ENCODE measurements around the gene ZNF609. TPM values are rescaled to one million over a fixed set of nuclear protein-coding genes. Genes with fewer than 3 reads are reported as not detected.

ZNF609 gene
- polyA plus RNA-seq, 2 of the 4 experiments (the other 2 are of a cell fraction): 19.6 to 39.9 TPM

- TF ChIP-seq, protein P1, sequence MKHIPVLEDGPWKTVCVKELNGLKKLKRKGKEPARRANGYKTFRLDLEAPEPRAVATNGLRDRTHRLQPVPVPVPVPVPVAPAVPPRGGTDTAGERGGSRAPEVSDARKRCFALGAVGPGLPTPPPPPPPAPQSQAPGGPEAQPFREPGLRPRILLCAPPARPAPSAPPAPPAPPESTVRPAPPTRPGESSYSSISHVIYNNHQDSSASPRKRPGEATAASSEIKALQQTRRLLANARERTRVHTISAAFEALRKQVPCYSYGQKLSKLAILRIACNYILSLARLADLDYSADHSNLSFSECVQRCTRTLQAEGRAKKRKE (CRISPR knock-in tag; IDR thresholded peaks at IDR 0.05; ENCODE audit: low read depth): no peak
- TF ChIP-seq MAZ (IDR thresholded peaks at IDR 0.05; ENCODE audit: borderline replicate concordance, low read depth, low read length): no peak
- no peak for TF ChIP-seq FOXS1 (CRISPR knock-in tag; IDR thresholded peaks at IDR 0.05)
- no peak for TF ChIP-seq NPAS2 (CRISPR knock-in tag; IDR thresholded peaks at IDR 0.05; ENCODE audit: borderline replicate concordance)
- no peak for TF ChIP-seq JUNB (IDR thresholded peaks at IDR 0.05)
- no peak for TF ChIP-seq NR3C1 (IDR thresholded peaks at IDR 0.05)
- no peak for TF ChIP-seq PHF8 (IDR thresholded peaks at IDR 0.05; ENCODE audit: borderline replicate concordance, low read depth)
- no peak for TF ChIP-seq HDAC2 (IDR thresholded peaks at IDR 0.05)
- no peak for TF ChIP-seq CEBPB (IDR thresholded peaks at IDR 0.05)
- no peak for TF ChIP-seq MYC (IDR thresholded peaks at IDR 0.05; ENCODE audit: borderline replicate concordance, low read length)
- no peak for TF ChIP-seq POLR2AphosphoS2 (conservative IDR thresholded peaks at IDR 0.05; ENCODE audit: low read length)
- TF ChIP-seq SREBF2 (IDR thresholded peaks at IDR 0.05): no peak
- TF ChIP-seq MAFK (IDR thresholded peaks at IDR 0.05; ENCODE audit: partially characterized antibody): no peak
- no peak for TF ChIP-seq KDM1A (IDR thresholded peaks at IDR 0.05; ENCODE audit: low read depth)
- TF ChIP-seq CHD4 (IDR thresholded peaks at IDR 0.05; ENCODE audit: borderline replicate concordance): no peak
- no peak for TF ChIP-seq ZSCAN20 (CRISPR knock-in tag; IDR thresholded peaks at IDR 0.05)
- ATAC-seq: no peak
- Histone ChIP-seq H3K9me3 (no peaks in the 10 kb centered on the region), H3K4me1 (peaks cover 23% of the 10 kb centered on the region), H3K27ac (no peak overlapping the region), H3K4me3 (no peak overlapping the region), H3K4me2 (no peak overlapping the region)
- WGBS (ENCODE audit: missing lambda C conversion rate): 93% methylated on average over 6 of the region's 6 CpGs
- FAIRE-seq: no peak
- ChIA-PET POLR2A (no interaction called here), CTCF (interaction anchor here (1.2 to 2.3 kb wide), 2 partner anchors 12 to 234 kb away, joined by 4 to 8 read pairs; partner anchors contain the start of gene ZNF609)
- DNase-seq (ENCODE audit: low read depth in 1 of 2, low spot score in 1 of 2): no peak
Observed at GRCh38 chr15:64447536-64448315, 12.7 kb upstream of the ZNF609 start.

GRCh38 chr15:64452988-64453688, 7.2 kb upstream of the ZNF609 start:
- POLR2A ChIA-PET: no interaction called here
- H3K27ac ChIP-seq: no peak overlapping the region; a peak in 1 of 6 replicates
- 81% methylated on average over 6 of the region's 6 CpGs for WGBS (ENCODE audit: missing lambda C conversion rate)

DNA sequence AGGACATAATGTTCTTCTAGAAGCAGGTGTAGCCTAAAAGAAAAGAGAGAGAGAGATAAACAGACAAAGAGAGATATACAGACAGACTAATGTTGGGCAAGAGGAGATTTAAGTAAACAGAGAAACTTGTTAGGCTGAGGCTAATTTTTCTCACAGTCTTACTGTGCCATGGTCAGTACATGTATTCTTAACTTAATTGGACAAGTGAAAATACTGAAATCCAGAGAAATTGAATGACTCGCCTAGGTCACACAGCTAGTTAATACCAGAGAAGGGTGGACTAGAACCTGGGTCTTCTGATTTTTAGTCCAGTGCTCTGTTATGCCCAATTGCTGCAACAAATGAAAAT, 6.7 kb upstream of the ZNF609 start:
- H3K4me2 ChIP-seq: no peak overlapping the region
- POLR2A ChIA-PET: no interaction called here
- FAIRE-seq (no peak), ATAC-seq (no peak; a peak in 1 of 6 replicates), DNase-seq (ENCODE audit: low read depth in 1 of 2, low spot score in 1 of 2) (no peak)
- TF ChIP-seq CHD2 (IDR thresholded peaks at IDR 0.05; ENCODE audit: low read length, partially characterized antibody) (no peak), FOSB (CRISPR knock-in tag; IDR thresholded peaks at IDR 0.05) (no peak), ESRRA (IDR thresholded peaks at IDR 0.05; ENCODE audit: borderline replicate concordance, low read length) (no peak), EHF (CRISPR knock-in tag; IDR thresholded peaks at IDR 0.05) (no peak), CBX2 (IDR thresholded peaks at IDR 0.05; ENCODE audit: borderline replicate concordance, low read depth) (no peak), RCOR1 (IDR thresholded peaks at IDR 0.05; ENCODE audit: low read depth, low read length) (no peak), CEBPB (IDR thresholded peaks at IDR 0.05) (no peak), HES2 (IDR thresholded peaks at IDR 0.05) (no peak), RFX5 (IDR thresholded peaks at IDR 0.05) (no peak), CBX8 (IDR thresholded peaks at IDR 0.05) (no peak), MAFK (IDR thresholded peaks at IDR 0.05; ENCODE audit: partially characterized antibody) (no peak), KDM5A (IDR thresholded peaks at IDR 0.05) (no peak), KDM1A (IDR thresholded peaks at IDR 0.05; ENCODE audit: low read depth) (no peak), POLR2A (IDR thresholded peaks at IDR 0.05; ENCODE audit: low read length) (no peak)
- TF ChIP-seq, protein P2, sequence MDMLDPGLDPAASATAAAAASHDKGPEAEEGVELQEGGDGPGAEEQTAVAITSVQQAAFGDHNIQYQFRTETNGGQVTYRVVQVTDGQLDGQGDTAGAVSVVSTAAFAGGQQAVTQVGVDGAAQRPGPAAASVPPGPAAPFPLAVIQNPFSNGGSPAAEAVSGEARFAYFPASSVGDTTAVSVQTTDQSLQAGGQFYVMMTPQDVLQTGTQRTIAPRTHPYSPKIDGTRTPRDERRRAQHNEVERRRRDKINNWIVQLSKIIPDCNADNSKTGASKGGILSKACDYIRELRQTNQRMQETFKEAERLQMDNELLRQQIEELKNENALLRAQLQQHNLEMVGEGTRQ (IDR thresholded peaks at IDR 0.05): no peak
- TF ChIP-seq, protein P1 (CRISPR knock-in tag; IDR thresholded peaks at IDR 0.05; ENCODE audit: low read depth): no peak
- CTCF ChIA-PET: no interaction called here
- H3K27ac ChIP-seq: no peak overlapping the region; a peak in 1 of 6 replicates
- peaks cover 12% of the 10 kb centered on the region; the same call in 2 of the 3 replicates for H3K4me1 ChIP-seq
- 88% methylated on average over 1 of the region's 1 CpG for WGBS (ENCODE audit: missing lambda C conversion rate)
- H3K4me3 ChIP-seq: no peak overlapping the region
- no peaks in the 10 kb centered on the region for H3K9me3 ChIP-seq

More at GRCh38 chr15:64452988-64453688, 7.2 kb upstream of the ZNF609 start:
- no peak overlapping the region for H3K4me2 ChIP-seq
- TF ChIP-seq CHD2 (IDR thresholded peaks at IDR 0.05; ENCODE audit: low read length, partially characterized antibody) (no peak), HOXB13 (CRISPR knock-in tag; IDR thresholded peaks at IDR 0.05; ENCODE audit: low read depth) (no peak), HDAC2 (IDR thresholded peaks at IDR 0.05) (no peak), NR3C1 (IDR thresholded peaks at IDR 0.05) (no peak), POLR2AphosphoS2 (conservative IDR thresholded peaks at IDR 0.05; ENCODE audit: low read length) (no peak)
- TF ChIP-seq, protein P2 (IDR thresholded peaks at IDR 0.05): no peak
- ATAC-seq (no peak), DNase-seq (ENCODE audit: low read depth in 1 of 2, low spot score in 1 of 2) (no peak), FAIRE-seq (no peak)
- CTCF ChIA-PET: interaction anchor here (1.1 kb wide), 1 partner anchor 200 kb away, joined by 4 read pairs; no protein-coding TSS in a partner anchor
- H3K4me3 ChIP-seq: no peak overlapping the region
- peaks cover 12% of the 10 kb centered on the region; the same call in 2 of the 3 replicates for H3K4me1 ChIP-seq
- no peaks in the 10 kb centered on the region for H3K9me3 ChIP-seq

All from A549 (cell line).